GM18867 (cell line): ENCODE results near the gene RETREG3.

Source experiments
- ATAC-seq: cut with Tn5 transposase; IDR thresholded peaks from one replicate; pipeline ENCODE4 v1.9.1; 2021; ENCODE audit warnings: mild to moderate bottlenecking, moderate library complexity; ENCODE audit not compliant: unreplicated experiment

RETREG3 gene

DNA sequence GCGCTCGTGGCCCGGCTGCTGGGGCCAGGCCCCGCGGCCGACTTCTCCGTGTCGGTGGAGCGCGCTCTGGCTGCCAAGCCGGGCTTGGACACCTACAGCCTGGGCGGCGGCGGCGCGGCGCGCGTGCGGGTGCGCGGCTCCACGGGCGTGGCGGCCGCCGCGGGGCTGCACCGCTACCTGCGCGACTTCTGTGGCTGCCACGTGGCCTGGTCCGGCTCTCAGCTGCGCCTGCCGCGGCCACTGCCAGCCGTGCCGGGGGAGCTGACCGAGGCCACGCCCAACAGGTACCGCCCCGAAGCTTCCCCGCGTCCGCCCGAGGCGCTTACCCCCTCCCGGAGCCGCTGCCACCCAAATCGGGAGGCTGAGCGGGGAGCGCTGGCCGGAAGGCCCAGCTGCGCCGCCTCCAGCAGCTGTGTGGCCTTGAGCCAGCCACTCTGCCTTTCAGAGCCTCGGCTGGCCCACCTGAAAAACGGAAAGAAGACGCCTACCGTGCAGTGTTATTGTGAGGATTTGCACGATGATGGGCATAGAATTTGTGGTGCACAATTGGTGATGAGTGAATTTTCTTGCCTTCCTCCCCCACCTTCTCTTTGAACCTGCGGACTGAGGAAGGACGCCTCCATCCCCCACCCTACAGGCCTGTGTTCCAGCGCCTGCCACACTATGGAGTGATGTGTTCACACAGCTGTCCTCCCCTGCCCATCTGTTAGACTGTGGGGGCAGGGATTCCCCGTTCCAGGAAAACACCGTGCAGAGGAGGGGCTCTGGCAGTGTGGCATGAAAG is 72.6 kb downstream of the RETREG3 start:
- ATAC-seq = peak; percentile 64

DNA sequence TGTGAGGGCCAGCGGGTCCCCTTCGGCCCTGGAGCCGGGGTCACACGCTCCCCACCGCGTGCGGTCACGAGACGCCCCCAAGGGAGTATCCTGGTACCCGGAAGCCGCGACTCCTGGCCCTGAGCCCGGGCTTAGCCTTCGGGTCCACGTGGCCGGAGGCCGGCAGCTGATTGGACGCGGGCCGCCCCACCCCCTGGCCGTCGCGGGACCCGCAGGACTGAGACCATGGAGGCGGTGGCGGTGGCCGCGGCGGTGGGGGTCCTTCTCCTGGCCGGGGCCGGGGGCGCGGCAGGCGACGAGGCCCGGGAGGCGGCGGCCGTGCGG is 73.2 kb downstream of the RETREG3 start, which contains the start of gene NAGLU:
TSS of gene NAGLU (plus strand) at position 194 of the 324 bp plus-strand sequence. CDS start at position 226, 32 bp downstream.
- peak; percentile 85 for ATAC-seq

DNA sequence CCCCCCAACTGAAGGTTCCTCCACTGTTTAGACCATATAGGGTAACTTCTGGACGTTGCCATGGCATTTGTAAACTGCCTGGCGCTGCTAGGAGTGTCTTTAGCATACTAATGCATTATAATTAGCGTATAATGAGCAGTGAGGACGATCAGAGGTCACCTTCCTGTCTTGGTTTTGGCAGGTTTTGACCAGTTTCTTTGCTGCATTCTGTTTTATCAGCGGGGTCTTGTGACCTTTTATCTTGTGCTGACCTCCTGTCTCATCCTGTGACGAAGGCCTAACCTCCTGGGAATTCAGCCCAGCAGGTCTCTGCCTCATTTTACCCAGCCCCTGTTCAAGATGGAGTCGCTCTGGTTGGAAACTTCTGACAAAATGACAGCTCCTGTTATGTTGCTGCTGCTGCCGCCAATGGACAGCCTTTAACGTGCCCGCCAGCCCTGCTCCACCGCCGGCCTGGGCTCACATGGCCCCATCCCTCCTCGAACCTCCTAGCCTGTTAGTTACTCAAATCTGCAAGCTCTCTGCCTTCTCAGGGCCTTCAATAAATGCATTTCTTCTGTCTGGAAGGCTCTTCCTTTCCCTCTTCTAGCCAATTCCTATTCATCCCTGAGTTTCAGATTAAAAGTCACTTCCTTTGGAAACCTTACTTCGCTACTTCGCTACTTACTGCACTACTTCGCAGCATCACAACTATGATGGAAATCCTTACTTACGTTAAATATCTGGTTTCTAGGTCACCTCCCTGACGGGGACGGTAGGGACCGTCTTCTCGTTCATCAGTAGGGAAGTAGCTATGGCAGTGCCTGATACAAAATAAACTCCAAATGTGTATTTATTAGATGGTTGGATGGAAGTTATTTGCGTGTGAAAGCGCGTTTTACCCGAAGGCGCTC is 73.8 kb downstream of the RETREG3 start:
- ATAC-seq = no peak

DNA sequence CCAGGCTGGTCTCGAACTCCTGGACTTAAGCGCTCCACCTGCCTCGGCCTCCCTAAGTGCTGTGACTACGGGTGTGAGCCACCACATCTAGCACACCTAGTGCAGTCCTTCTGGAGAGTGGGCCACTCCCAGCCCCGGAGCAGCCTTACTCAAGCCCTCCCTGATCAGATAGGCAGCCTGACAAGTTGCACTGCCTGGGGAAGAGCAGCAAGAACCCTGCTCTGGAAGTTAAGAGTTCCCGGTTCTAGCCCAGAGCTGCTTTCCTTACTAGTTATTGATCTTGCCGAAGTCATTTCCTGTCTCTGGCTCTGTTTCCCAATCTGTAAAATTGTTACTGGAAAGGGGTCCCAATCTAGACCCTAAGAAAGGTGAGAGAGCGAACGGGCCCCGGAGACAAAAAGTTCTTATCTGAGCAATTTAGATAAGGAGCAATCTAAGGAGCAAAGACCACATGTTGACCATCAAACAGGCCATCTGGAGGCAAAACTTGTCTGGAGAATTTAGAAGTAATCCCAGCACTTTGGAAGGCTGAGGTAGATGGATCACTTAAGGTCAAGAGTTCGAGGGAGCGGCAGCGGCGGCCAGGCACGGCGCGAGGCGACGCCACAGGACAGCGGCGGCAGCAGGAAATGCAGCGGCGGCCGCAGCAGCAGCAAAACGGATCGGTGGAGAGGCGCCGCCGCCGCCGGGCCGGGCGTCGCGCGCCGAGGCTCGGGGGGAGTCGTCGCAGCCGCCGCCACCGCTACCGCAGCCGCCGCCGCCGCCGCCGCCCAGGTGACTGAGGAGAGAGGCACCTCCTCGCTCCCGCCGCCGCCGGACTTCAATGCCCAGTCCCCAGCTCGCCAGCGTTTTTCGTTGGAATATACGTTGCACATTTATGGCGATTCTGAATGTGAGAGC is 77.5 kb downstream of the RETREG3 start:
- no peak for ATAC-seq

DNA sequence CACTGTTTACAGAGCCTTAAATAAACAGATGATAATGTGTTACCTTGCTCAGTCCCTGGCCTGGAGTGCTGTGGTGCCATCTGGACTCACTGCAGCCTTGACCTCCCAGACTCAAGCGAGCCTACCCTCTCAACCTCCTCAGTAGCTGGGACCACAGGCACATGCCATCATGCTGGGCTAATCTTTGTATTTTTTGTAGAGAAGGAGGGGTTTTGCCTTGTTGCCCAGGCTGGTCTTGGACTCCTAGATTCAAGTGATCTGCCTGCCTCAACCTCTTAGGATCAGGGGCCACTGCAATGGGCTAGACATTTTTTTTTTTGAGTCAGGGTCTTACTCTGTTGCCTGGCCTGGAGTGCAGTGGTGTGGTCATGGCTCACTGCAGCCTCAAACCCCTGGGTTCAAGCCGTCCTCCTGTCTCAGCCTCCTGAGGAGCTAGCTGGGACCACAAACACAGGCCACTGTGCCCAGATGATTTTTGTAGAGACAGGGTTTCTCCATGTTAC is 78.2 kb downstream of the RETREG3 start:
- no peak for ATAC-seq
